Endodermal cell (in vitro differentiated cells): Measurements from ENCODE around the gene SCN9A. TPM values are rescaled to one million over a fixed set of nuclear protein-coding genes. Genes with fewer than 3 reads are reported as not detected.

Experiments used
- DNase-seq: peaks from one replicate; pipeline ENCODE4 v3.0.0-alpha.2; 2017
- H3K27ac ChIP-seq: 2 replicates; pipeline ENCODE4 v1.5.1; 2013; ENCODE audit warnings: mild to moderate bottlenecking, low read depth, low read length, moderate library complexity
- H3K27me3 ChIP-seq: 2 replicates; pipeline ENCODE4 v1.6.1; 2013; ENCODE audit warnings: mild to moderate bottlenecking, low read length, moderate library complexity; ENCODE audit not compliant: insufficient read depth, control insufficient read depth, poor library complexity, severe bottlenecking
- H3K36me3 ChIP-seq: 2 replicates; pipeline ENCODE4 v1.7.0; 2013; ENCODE audit warnings: mild to moderate bottlenecking, low read length, moderate library complexity; ENCODE audit not compliant: control insufficient read depth, insufficient read depth
- H3K4me1 ChIP-seq: one replicate; pipeline ENCODE4 v1.7.0; 2013; ENCODE audit warnings: low read length; ENCODE audit not compliant: control insufficient read depth, insufficient read depth
- H3K4me3 ChIP-seq: 2 replicates; pipeline ENCODE4 v1.5.1; 2013; ENCODE audit warnings: mild to moderate bottlenecking, low read length, moderate library complexity
- H3K9ac ChIP-seq: 2 replicates; pipeline ENCODE4 v1.6.1; 2013; ENCODE audit warnings: mild to moderate bottlenecking, low read length, moderate library complexity; ENCODE audit not compliant: poor library complexity, severe bottlenecking; ENCODE audit errors: extremely low read depth
- H3K9me3 ChIP-seq: 2 replicates; pipeline ENCODE4 v1.6.1; 2013; ENCODE audit warnings: mild to moderate bottlenecking, low read length, moderate library complexity; ENCODE audit not compliant: control insufficient read depth
- H3K27ac Mint-ChIP-seq: 2 replicates; pipeline ENCODE4 v1.8.0; 2020; ENCODE audit warnings: mixed read lengths
- H3K27me3 Mint-ChIP-seq: 2 replicates; pipeline ENCODE4 v1.8.0; 2021; ENCODE audit warnings: mild to moderate bottlenecking, mixed read lengths; ENCODE audit not compliant: insufficient read depth
- H3K36me3 Mint-ChIP-seq: 2 replicates; pipeline ENCODE4 v1.8.0; 2020; ENCODE audit warnings: low read depth, mixed read lengths
- H3K4me1 Mint-ChIP-seq: 2 replicates; pipeline ENCODE4 v1.8.0; 2020; ENCODE audit warnings: mixed read lengths
- H3K4me3 Mint-ChIP-seq: 2 replicates; pipeline ENCODE4 v1.8.0; 2020; ENCODE audit warnings: mild to moderate bottlenecking, moderate library complexity, mixed read lengths
- H3K9me3 Mint-ChIP-seq: 2 replicates; pipeline ENCODE4 v1.8.0; 2020; ENCODE audit warnings: mild to moderate bottlenecking, mixed read lengths
- CTCF ChIP-seq: fragments of 200-600 bp; sonication (generic); conservative IDR thresholded peaks from 2 replicates; pipeline ENCODE4 v1.5.0; 2021; ENCODE audit warnings: antibody characterized with exemption, mild to moderate bottlenecking
- WGBS, 2 experiments: methylation state at CpG; one replicate each; pipeline versions ENCODE4 v1.1.5 to v1.1.7; 2013; ENCODE audit warnings: missing lambda C conversion rate in 2 of 2, mixed read lengths in 1 of 2; ENCODE audit not compliant: insufficient coverage in 1 of 2, insufficient read length in 1 of 2; 5-methylcytosine and 5-hydroxymethylcytosine counted together
- total RNA-seq, 2 donors: library from RNA; stranded (reverse); fragmentation: NEBNext Ultra II Directional in 1 of 2; extraction: Animal tissue kit (Norgen Biotek cat#: 25700) in 1 of 2; gene quantifications; 2 replicates in 1 of 2; 3 replicates in 1 of 2; pipeline ENCODE4 v1.2.1, GENCODE V29; 2021

The SCN9A gene
- total RNA-seq, 2 donors from 2014 or later = 0.13 to 0.35 TPM

DNA sequence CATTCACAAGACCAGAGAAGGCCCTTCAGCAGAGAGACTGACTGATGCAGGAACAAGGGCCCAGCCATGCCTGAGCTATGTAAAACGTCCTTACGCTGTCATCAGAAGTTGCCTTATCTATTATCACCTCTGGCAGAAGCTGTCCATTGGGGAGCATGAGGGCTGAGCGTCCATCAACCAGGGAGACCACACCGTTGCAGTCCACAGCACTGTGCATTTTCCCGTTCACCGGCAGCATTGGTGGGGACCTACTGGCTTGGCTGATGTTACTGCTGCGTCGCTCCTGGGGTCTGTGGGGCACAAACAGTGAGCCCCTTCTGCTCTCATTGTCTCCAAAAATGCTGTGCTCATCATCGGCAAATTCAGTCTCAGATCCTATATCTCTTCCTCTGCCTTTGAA is 91.4 kb downstream of the SCN9A start:
- Mint-ChIP-seq H3K27me3 (no peaks in the 10 kb centered on the region), H3K27ac (no peak overlapping the region)
- TF ChIP-seq CTCF = no peak

GRCh38 chr2:166282154-166282553 is 93.6 kb downstream of the SCN9A start:
- no peaks in the 10 kb centered on the region for H3K27me3 Mint-ChIP-seq
- Histone ChIP-seq H3K4me1 (no peaks in the 10 kb centered on the region), H3K9ac (no peak overlapping the region), H3K9me3 (no peaks in the 10 kb centered on the region), H3K4me3 (no peak overlapping the region), H3K27ac (no peak overlapping the region), H3K36me3 (no peaks in the 10 kb centered on the region), H3K27me3 (no peaks in the 10 kb centered on the region)
- H3K9me3 Mint-ChIP-seq = no peaks in the 10 kb centered on the region
- H3K27ac Mint-ChIP-seq = no peak overlapping the region
- H3K4me3 Mint-ChIP-seq = no peak overlapping the region
- no peaks in the 10 kb centered on the region for H3K36me3 Mint-ChIP-seq
- no peak for TF ChIP-seq CTCF
- H3K4me1 Mint-ChIP-seq = no peaks in the 10 kb centered on the region
- no peak for DNase-seq

More for the DNA sequence above, 91.4 kb downstream of the SCN9A start:
- Mint-ChIP-seq H3K9me3 (no peaks in the 10 kb centered on the region), H3K4me3 (no peak overlapping the region), H3K36me3 (no peaks in the 10 kb centered on the region), H3K4me1 (no peaks in the 10 kb centered on the region)
- no peak overlapping the region for H3K4me3 ChIP-seq
- no peaks in the 10 kb centered on the region for H3K36me3 ChIP-seq
- 93 to 97% methylated on average over 9 of the region's 9 CpGs for WGBS, 2 experiments
- no peak for DNase-seq
- no peaks in the 10 kb centered on the region for H3K9me3 ChIP-seq
- H3K9ac ChIP-seq = no peak overlapping the region
- H3K4me1 ChIP-seq = no peaks in the 10 kb centered on the region
- no peaks in the 10 kb centered on the region for H3K27me3 ChIP-seq
- H3K27ac ChIP-seq = no peak overlapping the region

DNA sequence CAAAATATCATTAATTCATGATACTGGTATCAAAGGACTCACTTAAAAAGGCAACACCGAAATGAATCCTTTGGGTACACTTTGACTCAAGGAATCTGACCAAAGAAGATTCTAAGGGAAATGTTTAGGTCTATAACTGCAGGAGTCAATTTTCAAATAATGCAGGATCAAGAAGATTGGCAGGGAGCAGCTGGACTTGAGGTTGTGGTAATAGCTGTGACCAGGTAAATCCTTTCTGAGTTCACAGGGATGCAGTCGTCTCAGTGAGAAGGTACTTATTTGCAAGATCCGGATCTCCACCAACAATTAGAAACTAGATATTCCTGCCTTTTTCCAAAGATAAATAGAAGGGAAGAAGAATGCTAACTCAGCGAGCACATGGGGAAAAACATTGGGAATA is 96.9 kb downstream of the SCN9A start:
- H3K27ac ChIP-seq = no peak overlapping the region
- peaks cover 4% of the 10 kb centered on the region for H3K4me1 Mint-ChIP-seq
- H3K4me1 ChIP-seq = no peaks in the 10 kb centered on the region

More for the DNA sequence above, 96.9 kb downstream of the SCN9A start:
- no peak overlapping the region for H3K9ac ChIP-seq
- Mint-ChIP-seq H3K9me3 (no peaks in the 10 kb centered on the region), H3K27me3 (no peaks in the 10 kb centered on the region), H3K27ac (no peak overlapping the region), H3K36me3 (no peaks in the 10 kb centered on the region), H3K4me3 (no peak overlapping the region)
- no peaks in the 10 kb centered on the region for H3K27me3 ChIP-seq
- no peak for DNase-seq
- 89 to 100% methylated on average over 3 to 4 of the region's 4 CpGs for WGBS, 2 experiments
- H3K4me3 ChIP-seq = no peak overlapping the region
- no peak for TF ChIP-seq CTCF
- H3K9me3 ChIP-seq = no peaks in the 10 kb centered on the region
- H3K36me3 ChIP-seq = no peaks in the 10 kb centered on the region
